Osteoblast (primary cell): Measurements from ENCODE around the gene MCM8. TPM values are rescaled to one million over a fixed set of nuclear protein-coding genes. Genes with fewer than 3 reads are reported as not detected.

ENCODE experiments used
- DNase-seq: peaks from one replicate; pipeline ENCODE4 v3.0.0; 2011; ENCODE audit warnings: low spot score, mixed read lengths; ENCODE audit not compliant: insufficient read length; ENCODE audit errors: missing footprints
- H2AFZ ChIP-seq: 2 replicates; pipeline ENCODE4 v1.6.0; 2011; ENCODE audit warnings: mild to moderate bottlenecking, low read length
- H3K27ac ChIP-seq: 2 replicates; pipeline ENCODE4 v1.5.1; 2011; ENCODE audit warnings: mild to moderate bottlenecking, low read depth, low read length, moderate library complexity
- H3K27me3 ChIP-seq: 2 replicates; pipeline ENCODE4 v1.6.0; 2012; ENCODE audit warnings: mild to moderate bottlenecking, control low read depth, inconsistent platforms, low read length, moderate library complexity; ENCODE audit not compliant: insufficient read depth
- H3K36me3 ChIP-seq: 2 replicates; pipeline ENCODE4 v1.5.1; 2011; ENCODE audit warnings: mild to moderate bottlenecking, low read length, control low read depth, moderate library complexity; ENCODE audit not compliant: insufficient read depth
- H3K4me1 ChIP-seq: 2 replicates; pipeline ENCODE4 v1.5.1; 2011; ENCODE audit warnings: mild to moderate bottlenecking, low read length, control low read depth, moderate library complexity; ENCODE audit not compliant: insufficient read depth
- H3K4me2 ChIP-seq: 2 replicates; pipeline ENCODE4 v1.6.0; 2011; ENCODE audit warnings: mild to moderate bottlenecking, low read length; ENCODE audit not compliant: insufficient read depth
- H3K4me3 ChIP-seq: fragments of 200-600 bp; sonication (generic); 3 replicates; pipeline ENCODE4 v1.5.1; 2012; ENCODE audit warnings: mild to moderate bottlenecking, low read length, inconsistent platforms; ENCODE audit not compliant: insufficient read depth
- H3K79me2 ChIP-seq: 2 replicates; pipeline ENCODE4 v1.6.0; 2012; ENCODE audit warnings: mild to moderate bottlenecking, low read length, control low read depth, inconsistent platforms; ENCODE audit not compliant: insufficient read depth
- H3K9me3 ChIP-seq: 2 replicates; pipeline ENCODE4 v1.5.1; 2011; ENCODE audit warnings: low read depth, low read length, control low read depth
- H4K20me1 ChIP-seq: 2 replicates; pipeline ENCODE4 v1.6.0; 2012; ENCODE audit warnings: mild to moderate bottlenecking, low read length, control low read depth; ENCODE audit not compliant: insufficient read depth
- total RNA-seq: library from RNA; depleted of rRNA; stranded (reverse); fragments of >200 nt; gene quantifications from 2 replicates; pipeline ENCODE4 v1.2.3, GENCODE V29; 2012
- TF ChIP-seq, protein P1 (sequence below): IDR thresholded peaks from 2 replicates; pipeline ENCODE4 v1.5.1; 2011; ENCODE audit warnings: mild to moderate bottlenecking, low read depth, low read length, moderate library complexity; ENCODE audit errors: extremely low read depth

Gene MCM8
- total RNA-seq, 1 donor, result 3.3 TPM

DNA sequence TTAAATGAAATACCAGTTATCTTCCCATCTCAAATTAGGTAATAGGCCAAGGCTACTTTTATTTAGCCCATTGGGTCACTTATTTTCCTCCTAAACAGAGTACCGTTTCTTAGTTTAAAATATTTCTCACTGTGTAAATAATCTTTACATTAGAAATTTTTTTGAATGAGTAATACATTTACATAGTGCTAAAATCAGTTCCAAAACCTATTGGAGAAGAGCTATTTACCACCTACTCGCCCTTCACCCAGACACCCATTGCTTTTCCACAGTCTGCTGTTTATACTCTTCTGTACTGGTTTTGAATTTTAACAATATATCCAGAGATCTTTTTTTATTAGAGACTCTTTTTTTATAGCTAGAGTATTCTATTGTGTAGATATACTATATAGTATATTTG, 36.9 kb downstream of the MCM8 start:
- no peaks in the 10 kb centered on the region for H4K20me1 ChIP-seq
- H2AFZ ChIP-seq, result no peak overlapping the region
- no peaks in the 10 kb centered on the region for H3K36me3 ChIP-seq
- no peak overlapping the region for H3K4me3 ChIP-seq
- no peaks in the 10 kb centered on the region for H3K27me3 ChIP-seq
- TF ChIP-seq, protein P1, sequence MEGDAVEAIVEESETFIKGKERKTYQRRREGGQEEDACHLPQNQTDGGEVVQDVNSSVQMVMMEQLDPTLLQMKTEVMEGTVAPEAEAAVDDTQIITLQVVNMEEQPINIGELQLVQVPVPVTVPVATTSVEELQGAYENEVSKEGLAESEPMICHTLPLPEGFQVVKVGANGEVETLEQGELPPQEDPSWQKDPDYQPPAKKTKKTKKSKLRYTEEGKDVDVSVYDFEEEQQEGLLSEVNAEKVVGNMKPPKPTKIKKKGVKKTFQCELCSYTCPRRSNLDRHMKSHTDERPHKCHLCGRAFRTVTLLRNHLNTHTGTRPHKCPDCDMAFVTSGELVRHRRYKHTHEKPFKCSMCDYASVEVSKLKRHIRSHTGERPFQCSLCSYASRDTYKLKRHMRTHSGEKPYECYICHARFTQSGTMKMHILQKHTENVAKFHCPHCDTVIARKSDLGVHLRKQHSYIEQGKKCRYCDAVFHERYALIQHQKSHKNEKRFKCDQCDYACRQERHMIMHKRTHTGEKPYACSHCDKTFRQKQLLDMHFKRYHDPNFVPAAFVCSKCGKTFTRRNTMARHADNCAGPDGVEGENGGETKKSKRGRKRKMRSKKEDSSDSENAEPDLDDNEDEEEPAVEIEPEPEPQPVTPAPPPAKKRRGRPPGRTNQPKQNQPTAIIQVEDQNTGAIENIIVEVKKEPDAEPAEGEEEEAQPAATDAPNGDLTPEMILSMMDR, result no peak
- no peak overlapping the region for H3K27ac ChIP-seq
- no peak overlapping the region for H3K4me2 ChIP-seq
- H3K79me2 ChIP-seq, result no peaks in the 10 kb centered on the region
- peaks cover 12% of the 10 kb centered on the region for H3K4me1 ChIP-seq
- DNase-seq, result no peak
- no peaks in the 10 kb centered on the region for H3K9me3 ChIP-seq

DNA sequence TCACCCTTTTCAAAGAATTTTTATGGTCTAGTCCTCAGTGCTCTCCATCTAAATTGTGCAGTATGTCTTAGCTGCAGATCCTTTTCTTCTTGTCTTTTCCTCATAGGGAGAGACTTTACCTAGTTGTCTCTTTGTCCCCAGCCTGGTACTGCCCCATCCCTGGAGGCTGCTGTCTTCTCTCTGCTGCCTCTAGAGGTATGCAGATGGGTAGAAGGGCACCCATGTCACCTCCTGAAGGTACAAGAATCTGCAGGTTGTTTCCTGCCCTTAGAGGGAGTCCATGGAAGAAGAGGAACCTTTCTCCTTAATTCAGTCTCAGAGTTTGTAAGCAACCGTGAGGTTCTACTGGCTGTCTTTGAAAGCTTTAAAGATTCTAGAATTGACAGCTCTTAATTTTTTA, 39.1 kb downstream of the MCM8 start:
- Histone ChIP-seq H3K4me2 (no peak overlapping the region), H3K79me2 (no peaks in the 10 kb centered on the region), H4K20me1 (no peaks in the 10 kb centered on the region), H3K27ac (no peak overlapping the region), H3K4me3 (no peak overlapping the region), H3K4me1 (peaks cover 12% of the 10 kb centered on the region), H3K9me3 (no peaks in the 10 kb centered on the region), H3K36me3 (peaks cover 3% of the 10 kb centered on the region), H3K27me3 (no peaks in the 10 kb centered on the region), H2AFZ (no peak overlapping the region)
- TF ChIP-seq, protein P1, result no peak
- no peak for DNase-seq

DNA sequence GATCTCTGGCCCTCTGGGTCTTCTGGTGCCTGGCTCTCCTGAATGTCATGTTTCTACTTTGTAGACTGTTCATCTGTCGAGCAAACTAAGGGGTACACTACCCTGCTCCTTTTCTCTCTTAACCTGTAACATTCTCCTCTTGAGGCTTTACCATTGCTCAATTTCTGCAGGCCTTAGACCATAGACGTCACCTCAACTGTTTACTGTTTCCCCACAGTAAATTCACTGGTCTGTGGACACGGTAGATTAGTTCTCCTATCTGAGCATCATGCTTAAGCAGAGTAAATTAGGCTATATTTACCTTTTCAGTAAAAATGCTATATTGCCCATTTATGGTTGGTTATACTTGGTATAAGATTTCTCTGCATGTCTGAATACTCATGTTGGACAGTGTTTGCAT, 40.5 kb downstream of the MCM8 start:
- Histone ChIP-seq H4K20me1 (no peaks in the 10 kb centered on the region), H3K9me3 (no peaks in the 10 kb centered on the region), H2AFZ (no peak overlapping the region), H3K4me2 (no peak overlapping the region), H3K36me3 (peaks cover 3% of the 10 kb centered on the region), H3K4me1 (peaks cover 12% of the 10 kb centered on the region), H3K27me3 (no peaks in the 10 kb centered on the region), H3K79me2 (no peaks in the 10 kb centered on the region), H3K4me3 (no peak overlapping the region), H3K27ac (peak overlapping the region; percentile 54)
- no peak for DNase-seq
- TF ChIP-seq, protein P1, result no peak

DNA sequence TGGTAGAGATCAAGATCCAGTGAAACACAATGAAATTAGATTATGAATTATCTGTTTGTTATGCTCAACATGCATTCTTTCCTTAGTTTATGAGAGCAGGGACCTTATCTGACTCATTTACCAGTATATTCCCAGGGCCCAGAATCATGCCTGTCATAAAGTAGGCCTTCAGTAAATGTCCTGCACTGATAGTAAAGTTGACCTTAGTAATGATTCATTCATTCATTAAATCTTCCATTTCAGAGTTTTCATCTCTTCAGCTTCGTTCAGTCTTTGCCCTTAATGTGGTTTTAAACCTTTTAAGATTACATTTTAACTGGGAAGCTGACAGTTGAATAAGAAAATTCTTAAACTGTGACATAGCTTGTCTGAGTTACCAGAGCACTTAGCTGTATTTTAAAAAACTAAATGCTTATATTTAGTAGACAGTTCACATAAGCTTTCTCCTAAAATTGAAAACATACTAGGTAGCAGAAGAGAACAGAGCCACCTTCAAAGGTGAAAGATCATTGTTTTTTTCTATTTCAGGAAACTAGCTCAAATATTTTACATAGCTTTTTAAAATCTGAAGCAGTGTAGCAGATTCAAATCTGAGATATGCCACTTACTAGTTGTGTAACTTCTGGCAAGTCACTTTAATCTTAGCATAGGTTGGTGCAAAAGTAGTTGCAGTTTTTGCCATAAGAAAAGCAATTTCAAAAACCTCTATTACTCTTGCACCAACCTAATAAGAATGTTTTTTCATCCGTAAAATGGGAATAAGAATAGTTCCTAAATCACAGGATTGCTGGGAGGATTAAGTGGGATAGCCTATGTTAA, 41.4 kb downstream of the MCM8 start:
- peak; percentile 82 for DNase-seq
- no peak overlapping the region for H3K4me2 ChIP-seq
- TF ChIP-seq, protein P1, result no peak
- no peaks in the 10 kb centered on the region for H3K9me3 ChIP-seq
- peaks cover 12% of the 10 kb centered on the region for H3K4me1 ChIP-seq
- no peaks in the 10 kb centered on the region for H3K27me3 ChIP-seq
- peak overlapping the region; percentile 54 for H3K27ac ChIP-seq
- no peak overlapping the region for H3K4me3 ChIP-seq
- H3K36me3 ChIP-seq, result peaks cover 3% of the 10 kb centered on the region
- H3K79me2 ChIP-seq, result no peaks in the 10 kb centered on the region
- no peaks in the 10 kb centered on the region for H4K20me1 ChIP-seq
- H2AFZ ChIP-seq, result no peak overlapping the region
